HepG2 (cell line): ENCODE data around the gene GSAP. TPM values are rescaled to one million over a fixed set of nuclear protein-coding genes. Genes with fewer than 3 reads are reported as not detected.

Experiments used
- CBFB ChIP-seq: sonication (generic); formaldehyde crosslinking; IDR thresholded peaks from 2 replicates; pipeline ENCODE4 v1.4.0; 2020; ENCODE audit warnings: missing genetic modification reagents
- HOXD1 ChIP-seq: sonication (generic); formaldehyde crosslinking; IDR thresholded peaks from 2 replicates; pipeline ENCODE4 v1.5.0; 2020; ENCODE audit warnings: missing genetic modification reagents
- RCOR2 ChIP-seq: IDR thresholded peaks from 2 replicates; pipeline ENCODE4 v1.6.1; 2016; ENCODE audit warnings: missing biosample characterization, missing genetic modification reagents
- SOX13 ChIP-seq, 3 experiments: fragments of 450-650 bp in 1 of 3; sonication (generic) in 1 of 3; formaldehyde crosslinking in 1 of 3; IDR thresholded peaks in 2 of 3; conservative IDR thresholded peaks in 1 of 3; 2 replicates each; pipeline versions ENCODE4 v1.5.0 to v1.6.1; 2016 to 2020; ENCODE audit warnings: antibody characterized with exemption in 1 of 3, mild to moderate bottlenecking in 1 of 3, missing compliant biosample characterization in 1 of 3, missing genetic modification reagents in 1 of 3, moderate library complexity in 1 of 3
- ZNF230 ChIP-seq: sonication (generic); formaldehyde crosslinking; IDR thresholded peaks from 2 replicates; pipeline ENCODE4 v1.4.0; 2020; ENCODE audit warnings: mild to moderate bottlenecking, missing genetic modification reagents
- ZNF260 ChIP-seq: sonication (generic); formaldehyde crosslinking; IDR thresholded peaks from 2 replicates; pipeline ENCODE4 v1.4.0; 2020; ENCODE audit warnings: missing genetic modification reagents, low read depth, mild to moderate bottlenecking, borderline replicate concordance
- ZNF550 ChIP-seq: sonication (generic); formaldehyde crosslinking; IDR thresholded peaks from 2 replicates; pipeline ENCODE4 v1.4.0; 2020; ENCODE audit warnings: mild to moderate bottlenecking, missing genetic modification reagents, borderline replicate concordance
- ZSCAN9 ChIP-seq: IDR thresholded peaks from 2 replicates; pipeline ENCODE4 v1.6.1; 2016; ENCODE audit warnings: borderline replicate concordance
- polyA plus RNA-seq, 8 experiments: library from polyadenylated mRNA; depleted of rRNA in 3 of 8; stranded (reverse) in 7 of 8; unstranded in 1 of 8; fragments of >200 nt; fragmentation: Illumina TruSeq in 4 of 8; extraction: Trizol in 4 of 8; gene quantifications; 2 replicates each; pipeline versions ENCODE4 v1.2.1 to v1.2.3, GENCODE V29; 2011 to 2016; ENCODE audit warnings: low read depth in 4 of 8, missing spikeins in 1 of 8, mixed read lengths in 1 of 8; ENCODE audit not compliant: insufficient read depth in 1 of 8
- total RNA-seq, 5 experiments: library from RNA; depleted of rRNA; stranded (reverse); fragments of >200 nt; fragmentation: Illumina TruSeq; extraction: Trizol; gene quantifications; 2 replicates each; pipeline ENCODE4 v1.2.3, GENCODE V29; 2016; ENCODE audit warnings: low read depth in 1 of 5
- TF ChIP-seq, protein P1 (sequence below): sonication (generic); formaldehyde crosslinking; IDR thresholded peaks from 2 replicates; pipeline ENCODE4 v1.4.0; 2020; ENCODE audit warnings: missing genetic modification reagents
- TF ChIP-seq, protein P2 (sequence below): sonication (generic); formaldehyde crosslinking; IDR thresholded peaks from 2 replicates; pipeline ENCODE4 v1.9.0; 2021; ENCODE audit warnings: mild to moderate bottlenecking, missing genetic modification reagents
- TF ChIP-seq, protein P3 (sequence below): sonication (generic); formaldehyde crosslinking; IDR thresholded peaks from 2 replicates; pipeline ENCODE4 v1.4.0; 2020; ENCODE audit warnings: mild to moderate bottlenecking, missing genetic modification reagents
- TF ChIP-seq, protein P4 (sequence below): sonication (generic); formaldehyde crosslinking; IDR thresholded peaks from 2 replicates; pipeline ENCODE4 v1.8.0; 2022; ENCODE audit warnings: mild to moderate bottlenecking, missing genetic modification reagents; ENCODE audit not compliant: insufficient replicate concordance

Gene GSAP
- total and polyA plus RNA-seq, 2 of the 13 experiments (the other 11 are each of a cell fraction or from before 2014, with no cell fraction given), result 34.6 to 40.6 TPM

DNA sequence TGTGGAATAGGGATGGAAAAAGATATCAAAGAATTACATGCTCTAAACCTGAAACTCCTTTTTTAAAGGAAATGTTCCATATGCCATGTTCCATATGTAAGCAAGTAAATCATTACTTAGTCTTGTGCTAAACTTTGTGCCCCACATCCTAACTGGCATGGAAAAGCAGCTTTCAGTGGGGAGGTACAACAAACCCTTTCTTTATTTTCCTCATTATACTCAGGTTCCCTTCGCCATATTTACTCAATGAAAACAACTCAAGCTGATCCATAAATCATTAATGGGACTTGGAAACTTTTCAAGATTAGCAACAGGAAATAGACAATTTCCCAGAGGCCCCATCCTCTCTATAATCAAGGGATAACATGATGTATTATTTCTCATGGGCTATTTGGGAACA lies 56.0 kb downstream of the GSAP start (continued):
- TF ChIP-seq, protein P1, sequence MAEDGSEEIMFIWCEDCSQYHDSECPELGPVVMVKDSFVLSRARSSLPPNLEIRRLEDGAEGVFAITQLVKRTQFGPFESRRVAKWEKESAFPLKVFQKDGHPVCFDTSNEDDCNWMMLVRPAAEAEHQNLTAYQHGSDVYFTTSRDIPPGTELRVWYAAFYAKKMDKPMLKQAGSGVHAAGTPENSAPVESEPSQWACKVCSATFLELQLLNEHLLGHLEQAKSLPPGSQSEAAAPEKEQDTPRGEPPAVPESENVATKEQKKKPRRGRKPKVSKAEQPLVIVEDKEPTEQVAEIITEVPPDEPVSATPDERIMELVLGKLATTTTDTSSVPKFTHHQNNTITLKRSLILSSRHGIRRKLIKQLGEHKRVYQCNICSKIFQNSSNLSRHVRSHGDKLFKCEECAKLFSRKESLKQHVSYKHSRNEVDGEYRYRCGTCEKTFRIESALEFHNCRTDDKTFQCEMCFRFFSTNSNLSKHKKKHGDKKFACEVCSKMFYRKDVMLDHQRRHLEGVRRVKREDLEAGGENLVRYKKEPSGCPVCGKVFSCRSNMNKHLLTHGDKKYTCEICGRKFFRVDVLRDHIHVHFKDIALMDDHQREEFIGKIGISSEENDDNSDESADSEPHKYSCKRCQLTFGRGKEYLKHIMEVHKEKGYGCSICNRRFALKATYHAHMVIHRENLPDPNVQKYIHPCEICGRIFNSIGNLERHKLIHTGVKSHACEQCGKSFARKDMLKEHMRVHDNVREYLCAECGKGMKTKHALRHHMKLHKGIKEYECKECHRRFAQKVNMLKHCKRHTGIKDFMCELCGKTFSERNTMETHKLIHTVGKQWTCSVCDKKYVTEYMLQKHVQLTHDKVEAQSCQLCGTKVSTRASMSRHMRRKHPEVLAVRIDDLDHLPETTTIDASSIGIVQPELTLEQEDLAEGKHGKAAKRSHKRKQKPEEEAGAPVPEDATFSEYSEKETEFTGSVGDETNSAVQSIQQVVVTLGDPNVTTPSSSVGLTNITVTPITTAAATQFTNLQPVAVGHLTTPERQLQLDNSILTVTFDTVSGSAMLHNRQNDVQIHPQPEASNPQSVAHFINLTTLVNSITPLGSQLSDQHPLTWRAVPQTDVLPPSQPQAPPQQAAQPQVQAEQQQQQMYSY, result no peak
- TF ChIP-seq HOXD1 (CRISPR knock-in tag), result no peak
- TF ChIP-seq ZSCAN9 (CRISPR knock-in tag), result no peak
- no peak for TF ChIP-seq ZNF260 (CRISPR knock-in tag)
- no peak for TF ChIP-seq SOX13 (IDR thresholded peaks at IDR 0.05)
- TF ChIP-seq SOX13 (CRISPR knock-in tag; conservative IDR thresholded peaks at IDR 0.05 in 1 of 2, IDR thresholded peaks at IDR 0.05 in 1 of 2), result peak in 1 of 2 experiments; percentile 42; a peak in 2 of 4 replicates
- no peak for TF ChIP-seq ZNF230 (CRISPR knock-in tag)
- TF ChIP-seq, protein P2, sequence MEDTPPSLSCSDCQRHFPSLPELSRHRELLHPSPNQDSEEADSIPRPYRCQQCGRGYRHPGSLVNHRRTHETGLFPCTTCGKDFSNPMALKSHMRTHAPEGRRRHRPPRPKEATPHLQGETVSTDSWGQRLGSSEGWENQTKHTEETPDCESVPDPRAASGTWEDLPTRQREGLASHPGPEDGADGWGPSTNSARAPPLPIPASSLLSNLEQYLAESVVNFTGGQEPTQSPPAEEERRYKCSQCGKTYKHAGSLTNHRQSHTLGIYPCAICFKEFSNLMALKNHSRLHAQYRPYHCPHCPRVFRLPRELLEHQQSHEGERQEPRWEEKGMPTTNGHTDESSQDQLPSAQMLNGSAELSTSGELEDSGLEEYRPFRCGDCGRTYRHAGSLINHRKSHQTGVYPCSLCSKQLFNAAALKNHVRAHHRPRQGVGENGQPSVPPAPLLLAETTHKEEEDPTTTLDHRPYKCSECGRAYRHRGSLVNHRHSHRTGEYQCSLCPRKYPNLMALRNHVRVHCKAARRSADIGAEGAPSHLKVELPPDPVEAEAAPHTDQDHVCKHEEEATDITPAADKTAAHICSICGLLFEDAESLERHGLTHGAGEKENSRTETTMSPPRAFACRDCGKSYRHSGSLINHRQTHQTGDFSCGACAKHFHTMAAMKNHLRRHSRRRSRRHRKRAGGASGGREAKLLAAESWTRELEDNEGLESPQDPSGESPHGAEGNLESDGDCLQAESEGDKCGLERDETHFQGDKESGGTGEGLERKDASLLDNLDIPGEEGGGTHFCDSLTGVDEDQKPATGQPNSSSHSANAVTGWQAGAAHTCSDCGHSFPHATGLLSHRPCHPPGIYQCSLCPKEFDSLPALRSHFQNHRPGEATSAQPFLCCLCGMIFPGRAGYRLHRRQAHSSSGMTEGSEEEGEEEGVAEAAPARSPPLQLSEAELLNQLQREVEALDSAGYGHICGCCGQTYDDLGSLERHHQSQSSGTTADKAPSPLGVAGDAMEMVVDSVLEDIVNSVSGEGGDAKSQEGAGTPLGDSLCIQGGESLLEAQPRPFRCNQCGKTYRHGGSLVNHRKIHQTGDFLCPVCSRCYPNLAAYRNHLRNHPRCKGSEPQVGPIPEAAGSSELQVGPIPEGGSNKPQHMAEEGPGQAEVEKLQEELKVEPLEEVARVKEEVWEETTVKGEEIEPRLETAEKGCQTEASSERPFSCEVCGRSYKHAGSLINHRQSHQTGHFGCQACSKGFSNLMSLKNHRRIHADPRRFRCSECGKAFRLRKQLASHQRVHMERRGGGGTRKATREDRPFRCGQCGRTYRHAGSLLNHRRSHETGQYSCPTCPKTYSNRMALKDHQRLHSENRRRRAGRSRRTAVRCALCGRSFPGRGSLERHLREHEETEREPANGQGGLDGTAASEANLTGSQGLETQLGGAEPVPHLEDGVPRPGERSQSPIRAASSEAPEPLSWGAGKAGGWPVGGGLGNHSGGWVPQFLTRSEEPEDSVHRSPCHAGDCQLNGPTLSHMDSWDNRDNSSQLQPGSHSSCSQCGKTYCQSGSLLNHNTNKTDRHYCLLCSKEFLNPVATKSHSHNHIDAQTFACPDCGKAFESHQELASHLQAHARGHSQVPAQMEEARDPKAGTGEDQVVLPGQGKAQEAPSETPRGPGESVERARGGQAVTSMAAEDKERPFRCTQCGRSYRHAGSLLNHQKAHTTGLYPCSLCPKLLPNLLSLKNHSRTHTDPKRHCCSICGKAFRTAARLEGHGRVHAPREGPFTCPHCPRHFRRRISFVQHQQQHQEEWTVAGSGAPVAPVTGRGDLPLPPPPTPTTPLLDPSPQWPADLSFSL, result no peak
- no peak for TF ChIP-seq CBFB (CRISPR knock-in tag)
- TF ChIP-seq ZNF550 (CRISPR knock-in tag), result no peak
- no peak for TF ChIP-seq RCOR2
- TF ChIP-seq, protein P3, sequence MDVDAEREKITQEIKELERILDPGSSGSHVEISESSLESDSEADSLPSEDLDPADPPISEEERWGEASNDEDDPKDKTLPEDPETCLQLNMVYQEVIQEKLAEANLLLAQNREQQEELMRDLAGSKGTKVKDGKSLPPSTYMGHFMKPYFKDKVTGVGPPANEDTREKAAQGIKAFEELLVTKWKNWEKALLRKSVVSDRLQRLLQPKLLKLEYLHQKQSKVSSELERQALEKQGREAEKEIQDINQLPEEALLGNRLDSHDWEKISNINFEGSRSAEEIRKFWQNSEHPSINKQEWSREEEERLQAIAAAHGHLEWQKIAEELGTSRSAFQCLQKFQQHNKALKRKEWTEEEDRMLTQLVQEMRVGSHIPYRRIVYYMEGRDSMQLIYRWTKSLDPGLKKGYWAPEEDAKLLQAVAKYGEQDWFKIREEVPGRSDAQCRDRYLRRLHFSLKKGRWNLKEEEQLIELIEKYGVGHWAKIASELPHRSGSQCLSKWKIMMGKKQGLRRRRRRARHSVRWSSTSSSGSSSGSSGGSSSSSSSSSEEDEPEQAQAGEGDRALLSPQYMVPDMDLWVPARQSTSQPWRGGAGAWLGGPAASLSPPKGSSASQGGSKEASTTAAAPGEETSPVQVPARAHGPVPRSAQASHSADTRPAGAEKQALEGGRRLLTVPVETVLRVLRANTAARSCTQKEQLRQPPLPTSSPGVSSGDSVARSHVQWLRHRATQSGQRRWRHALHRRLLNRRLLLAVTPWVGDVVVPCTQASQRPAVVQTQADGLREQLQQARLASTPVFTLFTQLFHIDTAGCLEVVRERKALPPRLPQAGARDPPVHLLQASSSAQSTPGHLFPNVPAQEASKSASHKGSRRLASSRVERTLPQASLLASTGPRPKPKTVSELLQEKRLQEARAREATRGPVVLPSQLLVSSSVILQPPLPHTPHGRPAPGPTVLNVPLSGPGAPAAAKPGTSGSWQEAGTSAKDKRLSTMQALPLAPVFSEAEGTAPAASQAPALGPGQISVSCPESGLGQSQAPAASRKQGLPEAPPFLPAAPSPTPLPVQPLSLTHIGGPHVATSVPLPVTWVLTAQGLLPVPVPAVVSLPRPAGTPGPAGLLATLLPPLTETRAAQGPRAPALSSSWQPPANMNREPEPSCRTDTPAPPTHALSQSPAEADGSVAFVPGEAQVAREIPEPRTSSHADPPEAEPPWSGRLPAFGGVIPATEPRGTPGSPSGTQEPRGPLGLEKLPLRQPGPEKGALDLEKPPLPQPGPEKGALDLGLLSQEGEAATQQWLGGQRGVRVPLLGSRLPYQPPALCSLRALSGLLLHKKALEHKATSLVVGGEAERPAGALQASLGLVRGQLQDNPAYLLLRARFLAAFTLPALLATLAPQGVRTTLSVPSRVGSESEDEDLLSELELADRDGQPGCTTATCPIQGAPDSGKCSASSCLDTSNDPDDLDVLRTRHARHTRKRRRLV (CRISPR knock-in tag), result no peak
- TF ChIP-seq, protein P4, sequence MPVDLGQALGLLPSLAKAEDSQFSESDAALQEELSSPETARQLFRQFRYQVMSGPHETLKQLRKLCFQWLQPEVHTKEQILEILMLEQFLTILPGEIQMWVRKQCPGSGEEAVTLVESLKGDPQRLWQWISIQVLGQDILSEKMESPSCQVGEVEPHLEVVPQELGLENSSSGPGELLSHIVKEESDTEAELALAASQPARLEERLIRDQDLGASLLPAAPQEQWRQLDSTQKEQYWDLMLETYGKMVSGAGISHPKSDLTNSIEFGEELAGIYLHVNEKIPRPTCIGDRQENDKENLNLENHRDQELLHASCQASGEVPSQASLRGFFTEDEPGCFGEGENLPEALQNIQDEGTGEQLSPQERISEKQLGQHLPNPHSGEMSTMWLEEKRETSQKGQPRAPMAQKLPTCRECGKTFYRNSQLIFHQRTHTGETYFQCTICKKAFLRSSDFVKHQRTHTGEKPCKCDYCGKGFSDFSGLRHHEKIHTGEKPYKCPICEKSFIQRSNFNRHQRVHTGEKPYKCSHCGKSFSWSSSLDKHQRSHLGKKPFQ, result no peak
